Common myeloid progenitor, CD34-positive (primary cell): ENCODE measurements around the gene CNTN5.

Source experiments
- CTCF ChIA-PET: fragments of 350-600 bp; sonication (Branson Sonifier 250); formaldehyde crosslinking; loops from one replicate; lab custom pipeline; 2021; ENCODE audit warnings: antibody characterized with exemption; lab: Charles Lee
- POLR2A ChIA-PET: fragments of 350-600 bp; sonication (Branson Sonifier 250); formaldehyde crosslinking; loops from one replicate; lab custom pipeline; 2021; ENCODE audit warnings: antibody characterized with exemption; lab: Charles Lee
- DNase-seq, 3 donors: peaks; one replicate each; pipeline versions ENCODE4 v3.0.0 to v3.0.0-alpha.2; 2013
- H3K27ac ChIP-seq, 2 experiments: 1 replicate in 1 of 2; 2 replicates in 1 of 2; pipeline ENCODE4 v1.7.0; 2013; ENCODE audit warnings: inconsistent platforms in 2 of 2, low read length in 2 of 2, mild to moderate bottlenecking in 2 of 2, low read depth in 1 of 2, moderate library complexity in 1 of 2; ENCODE audit not compliant: severe bottlenecking in 2 of 2, insufficient read depth in 1 of 2, poor library complexity in 1 of 2
- H3K27me3 ChIP-seq, 5 experiments: replicated peaks in 2 of 5; 1 replicate in 3 of 5; 2 replicates in 2 of 5; pipeline versions ENCODE4 v1.6.1 to v1.7.0; 2013; ENCODE audit warnings: low read length in 4 of 5, mild to moderate bottlenecking in 2 of 5, moderate library complexity in 2 of 5, inconsistent platforms in 1 of 5; ENCODE audit not compliant: insufficient read depth in 5 of 5, control insufficient read depth in 4 of 5
- H3K36me3 ChIP-seq, 4 experiments: 1 replicate in 2 of 4; 2 replicates in 2 of 4; pipeline versions ENCODE4 v1.6.1 to v1.7.0; 2013; ENCODE audit warnings: low read length in 3 of 4, control low read depth in 1 of 4, mild to moderate bottlenecking in 1 of 4; ENCODE audit not compliant: control insufficient read depth in 4 of 4, insufficient read depth in 4 of 4
- H3K4me1 ChIP-seq, 4 experiments: 1 replicate in 3 of 4; 2 replicates in 1 of 4; pipeline versions ENCODE4 v1.6.1 to v1.7.1; 2013; ENCODE audit warnings: low read length in 3 of 4, mild to moderate bottlenecking in 3 of 4, control low read depth in 1 of 4, inconsistent platforms in 1 of 4, moderate library complexity in 1 of 4; ENCODE audit not compliant: control insufficient read depth in 4 of 4, insufficient read depth in 4 of 4; ENCODE audit errors: control extremely low read depth in 1 of 4
- H3K4me3 ChIP-seq, 7 experiments: 1 replicate in 4 of 7; 2 replicates in 3 of 7; pipeline versions ENCODE4 v1.5.1 to v1.7.0; 2013; ENCODE audit warnings: mild to moderate bottlenecking in 7 of 7, low read length in 6 of 7, moderate library complexity in 6 of 7, inconsistent platforms in 2 of 7, low read depth in 2 of 7, control low read depth in 1 of 7; ENCODE audit not compliant: insufficient read depth in 4 of 7, control insufficient read depth in 1 of 7; ENCODE audit errors: extremely low read depth in 1 of 7
- H3K9me3 ChIP-seq, 5 experiments: 1 replicate in 4 of 5; 2 replicates in 1 of 5; pipeline versions ENCODE4 v1.6.1 to v1.7.1; 2013; ENCODE audit warnings: low read length in 4 of 5, mild to moderate bottlenecking in 2 of 5, inconsistent platforms in 1 of 5, low read depth in 1 of 5, moderate library complexity in 1 of 5; ENCODE audit not compliant: control insufficient read depth in 4 of 5, insufficient read depth in 2 of 5; ENCODE audit errors: control extremely low read depth in 1 of 5
- WGBS: methylation state at CpG from one replicate; pipeline ENCODE4 v1.1.5; 2013; ENCODE audit not compliant: insufficient coverage; 5-methylcytosine and 5-hydroxymethylcytosine counted together

The CNTN5 gene

DNA sequence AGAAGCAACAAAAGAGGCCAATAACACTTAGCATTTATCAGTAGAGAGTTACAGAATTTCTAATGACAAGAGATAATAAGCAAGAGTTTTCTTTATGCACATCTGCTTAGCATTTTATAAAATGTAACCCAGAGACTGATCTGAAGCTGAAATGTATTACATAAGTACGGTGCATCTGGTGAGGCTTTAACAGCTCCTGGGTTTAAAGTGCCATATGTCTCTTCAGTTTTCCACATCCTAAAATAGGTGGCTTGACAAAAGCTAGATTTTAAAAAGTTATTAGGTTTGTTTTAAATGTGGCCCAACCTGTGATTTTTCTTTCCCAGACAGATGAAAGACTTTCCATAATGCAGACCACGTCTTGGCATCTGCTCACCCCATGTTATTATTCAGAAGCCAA, 1045.7 kb downstream of the CNTN5 start:
- 100% methylated on average over 2 of the region's 2 CpGs for WGBS
- no peaks in the 10 kb centered on the region for H3K4me1 ChIP-seq
- no peaks in the 10 kb centered on the region for H3K9me3 ChIP-seq
- DNase-seq, result no peak
- H3K36me3 ChIP-seq, result no peaks in the 10 kb centered on the region
- no peak overlapping the region for H3K27ac ChIP-seq
- ChIA-PET POLR2A (no interaction called here), CTCF (interaction anchor here (1.4 kb wide), 1 partner anchor 12 kb away, joined by 4 read pairs; no protein-coding TSS in a partner anchor)
- no peak overlapping the region for H3K4me3 ChIP-seq
- H3K27me3 ChIP-seq, result no peaks in the 10 kb centered on the region

DNA sequence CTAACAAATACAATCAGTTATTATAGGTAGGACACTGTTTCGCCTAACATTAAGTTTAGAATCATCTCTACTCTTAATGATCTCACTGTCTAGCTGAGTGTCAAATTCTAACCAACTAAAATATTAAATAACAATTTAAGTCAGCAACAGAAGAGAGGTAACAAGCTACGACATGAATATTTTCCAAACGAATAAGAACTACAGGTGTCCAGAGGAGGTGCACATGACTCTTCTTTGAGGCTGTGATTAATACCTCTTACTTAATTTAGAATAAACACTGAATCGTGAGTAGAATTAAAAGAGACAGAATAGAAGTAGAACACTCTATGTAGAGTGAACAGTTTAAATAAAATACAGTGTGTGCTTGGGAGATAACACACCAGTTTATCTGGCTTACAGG, 1047.4 kb downstream of the CNTN5 start:
- 100% methylated on average over 1 of the region's 4 CpGs for WGBS
- DNase-seq, result no peak
- H3K27ac ChIP-seq, result no peak overlapping the region
- H3K4me3 ChIP-seq, result no peak overlapping the region
- H3K36me3 ChIP-seq, result no peaks in the 10 kb centered on the region
- H3K9me3 ChIP-seq, result no peaks in the 10 kb centered on the region
- POLR2A ChIA-PET, result no interaction called here
- H3K27me3 ChIP-seq, result no peaks in the 10 kb centered on the region
- CTCF ChIA-PET, result interaction anchor here (0.9 kb wide), 1 partner anchor 1797 kb away, joined by 3 read pairs; no protein-coding TSS in a partner anchor
- H3K4me1 ChIP-seq, result no peaks in the 10 kb centered on the region

DNA sequence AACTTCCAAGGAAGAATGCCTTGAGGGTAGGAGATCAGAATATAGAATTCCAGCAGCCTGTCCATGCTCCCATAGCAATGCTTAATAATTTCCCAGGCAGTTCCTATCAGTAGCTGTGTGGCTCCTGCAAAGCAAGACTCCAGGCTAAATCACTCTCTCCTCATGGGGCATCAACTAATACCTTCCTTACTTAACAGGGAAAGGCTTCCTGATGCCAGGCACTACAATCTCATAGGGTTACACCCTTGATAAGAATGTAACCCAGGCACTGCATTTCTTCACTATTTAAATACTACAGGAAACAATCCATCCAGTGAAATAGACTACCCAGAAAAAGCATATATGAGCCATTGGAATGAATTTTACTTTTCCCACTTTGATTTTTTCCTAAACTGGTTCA, 1051.4 kb downstream of the CNTN5 start:
- H3K4me1 ChIP-seq, result no peaks in the 10 kb centered on the region
- no peak for DNase-seq
- CTCF ChIA-PET, result no interaction called here
- H3K9me3 ChIP-seq, result no peaks in the 10 kb centered on the region
- no peaks in the 10 kb centered on the region for H3K36me3 ChIP-seq
- no peaks in the 10 kb centered on the region for H3K27me3 ChIP-seq
- POLR2A ChIA-PET, result no interaction called here
- H3K4me3 ChIP-seq, result no peak overlapping the region
- no peak overlapping the region for H3K27ac ChIP-seq

DNA sequence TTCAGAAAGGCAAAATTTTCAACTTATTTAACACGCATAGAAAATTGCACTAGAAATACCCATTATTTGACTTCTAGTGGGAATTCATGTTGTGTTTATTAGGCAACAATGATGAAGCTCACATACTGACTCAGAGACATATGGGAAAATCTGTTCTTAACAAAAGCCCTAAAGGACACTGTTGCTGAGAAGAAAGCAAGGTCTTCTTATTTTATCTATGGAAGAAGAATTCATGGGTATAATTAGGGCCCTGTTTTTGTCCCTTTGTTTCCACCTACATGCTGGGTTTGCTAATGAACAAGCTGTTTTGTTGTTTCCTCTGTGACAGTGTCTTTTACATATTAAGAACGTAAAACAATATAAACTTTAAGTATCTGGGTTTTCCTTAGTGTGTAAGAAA, 1059.6 kb downstream of the CNTN5 start:
- no CpG with 5 or more reads among the region's 2 CpGs for WGBS
- CTCF ChIA-PET, result no interaction called here
- no peaks in the 10 kb centered on the region for H3K27me3 ChIP-seq
- POLR2A ChIA-PET, result no interaction called here
- no peak overlapping the region for H3K4me3 ChIP-seq
- no peak overlapping the region for H3K27ac ChIP-seq
- H3K36me3 ChIP-seq, result no peaks in the 10 kb centered on the region
- H3K4me1 ChIP-seq, result no peaks in the 10 kb centered on the region
- no peak for DNase-seq
- no peaks in the 10 kb centered on the region for H3K9me3 ChIP-seq

DNA sequence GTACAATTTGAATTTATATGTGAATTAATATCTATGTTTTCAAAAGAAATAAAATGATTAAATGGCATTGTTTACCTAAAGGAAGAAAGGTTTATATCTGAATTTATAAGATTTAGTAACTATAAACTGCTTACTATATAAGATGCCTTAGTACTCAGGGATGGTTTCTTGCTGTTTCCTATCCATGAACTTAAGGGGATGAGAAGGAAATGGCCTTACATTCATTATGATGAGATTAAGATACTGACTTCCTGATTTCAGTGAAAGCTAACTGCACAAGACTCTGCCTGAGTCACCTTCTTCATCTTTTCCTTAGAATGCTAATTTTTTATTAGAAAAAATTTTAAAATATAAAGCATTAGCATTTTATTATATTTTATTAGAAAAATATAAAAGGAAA, 1060.1 kb downstream of the CNTN5 start:
- CTCF ChIA-PET, result no interaction called here
- H3K27ac ChIP-seq, result no peak overlapping the region

DNA sequence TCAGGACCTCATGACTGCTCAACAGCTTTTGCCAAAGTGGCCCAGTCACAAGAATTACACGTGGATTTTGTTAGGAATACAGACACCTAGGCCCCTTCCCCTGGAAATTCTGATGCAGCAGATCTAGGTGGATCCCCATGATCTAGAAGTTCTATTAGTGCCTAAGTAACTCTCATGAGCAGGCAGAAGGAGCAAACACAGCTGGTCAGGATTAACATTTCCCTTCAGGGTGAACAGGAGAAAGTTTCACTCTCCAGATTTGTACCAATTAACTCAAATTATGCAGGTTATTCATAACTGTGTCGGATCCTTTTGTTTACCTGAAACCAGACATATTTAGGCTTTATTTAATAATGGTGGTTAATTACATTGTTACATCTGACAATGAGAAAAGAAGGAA, 1072.9 kb downstream of the CNTN5 start:
- Histone ChIP-seq H3K36me3 (no peaks in the 10 kb centered on the region), H3K4me1 (no peaks in the 10 kb centered on the region), H3K27me3 (no peaks in the 10 kb centered on the region), H3K27ac (no peak overlapping the region), H3K9me3 (no peaks in the 10 kb centered on the region), H3K4me3 (no peak overlapping the region)
- ChIA-PET POLR2A (interaction anchor here (0.6 kb wide), 1 partner anchor 53 kb away, joined by 3 read pairs; no protein-coding TSS in a partner anchor), CTCF (no interaction called here)
- WGBS, result 100% methylated on average over 1 of the region's 2 CpGs
- DNase-seq, result no peak

More for the DNA sequence above, 1060.1 kb downstream of the CNTN5 start:
- Histone ChIP-seq H3K36me3 (no peaks in the 10 kb centered on the region), H3K27me3 (no peaks in the 10 kb centered on the region), H3K9me3 (no peaks in the 10 kb centered on the region), H3K4me1 (no peaks in the 10 kb centered on the region), H3K4me3 (no peak overlapping the region)
- DNase-seq, result peak in 2 of 3 donors; percentile 7 to 8
- POLR2A ChIA-PET, result no interaction called here

DNA sequence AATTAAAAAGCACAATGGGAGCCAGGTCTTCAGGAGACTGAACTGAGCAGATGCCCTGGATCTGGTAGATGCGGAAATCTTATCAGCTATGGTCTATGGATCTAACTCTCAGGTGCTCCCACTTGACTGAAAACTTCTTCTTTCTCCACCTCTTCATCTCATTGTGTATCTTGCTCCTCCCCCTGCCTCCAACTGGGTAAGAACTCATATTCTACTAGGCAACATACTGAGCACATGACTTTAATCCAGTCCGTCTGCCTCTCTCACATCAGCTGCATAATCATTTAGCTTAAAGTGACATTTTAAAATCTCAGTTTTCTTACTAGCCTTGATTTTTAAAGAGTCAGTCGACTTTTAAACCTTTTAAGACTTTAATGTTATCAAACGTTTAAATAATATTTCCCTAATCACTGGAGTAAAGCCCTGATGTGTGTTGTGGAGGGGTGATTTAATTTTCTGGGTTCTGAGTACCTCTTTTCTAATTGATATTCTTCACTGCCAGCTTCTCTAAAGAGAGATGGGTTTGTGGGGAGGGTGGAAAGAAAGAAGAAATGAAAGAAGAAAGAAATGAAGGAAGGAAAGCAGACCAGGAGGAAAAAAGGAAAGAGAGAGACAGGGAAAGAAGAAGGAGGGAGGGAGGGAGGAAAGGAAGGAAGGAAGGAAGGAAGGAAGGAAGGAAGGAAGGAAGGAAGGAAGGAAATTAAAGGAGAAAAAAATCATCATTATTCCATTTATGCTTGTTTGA, 1073.5 kb downstream of the CNTN5 start:
- ChIA-PET POLR2A (interaction anchor here (0.6 kb wide), 1 partner anchor 52 kb away, joined by 3 read pairs; no protein-coding TSS in a partner anchor), CTCF (no interaction called here)
- Histone ChIP-seq H3K4me1 (no peaks in the 10 kb centered on the region), H3K9me3 (no peaks in the 10 kb centered on the region), H3K27me3 (no peaks in the 10 kb centered on the region), H3K36me3 (no peaks in the 10 kb centered on the region), H3K27ac (no peak overlapping the region), H3K4me3 (no peak overlapping the region)
- 100% methylated on average over 2 of the region's 4 CpGs for WGBS
- no peak for DNase-seq
